Mononuclear cell (primary cell): Measurements from ENCODE around the gene JAKMIP2. TPM values are rescaled to one million over a fixed set of nuclear protein-coding genes. Genes with fewer than 3 reads are reported as not detected.
"Not testable (repeated sequence)": the region's sequence is repeated elsewhere in the genome, so short reads cannot be mapped to it uniquely, and the experiment has no call there.

ENCODE experiments used
- H3K27me3 ChIP-seq: 2 replicates; pipeline ENCODE4 v1.6.0; 2011; ENCODE audit warnings: low read length, control low read depth; ENCODE audit not compliant: insufficient read depth
- H3K4me1 ChIP-seq: 2 replicates; pipeline ENCODE4 v1.5.1; 2011; ENCODE audit warnings: mild to moderate bottlenecking, low read length, control low read depth; ENCODE audit not compliant: insufficient read depth
- H3K4me3 ChIP-seq: 2 replicates; pipeline ENCODE4 v1.5.1; 2011; ENCODE audit warnings: mild to moderate bottlenecking, low read length, moderate library complexity
- H3K9me3 ChIP-seq: 2 replicates; pipeline ENCODE4 v1.5.1; 2011; ENCODE audit warnings: low read depth, mild to moderate bottlenecking, control low read depth, low read length
- total RNA-seq: library from RNA; depleted of rRNA; stranded (reverse); fragments of >200 nt; gene quantifications from one replicate; pipeline ENCODE4 v1.2.3, GENCODE V29; 2012

Gene JAKMIP2
- total RNA-seq, 1 donor: 1.2 TPM

- peaks cover 34% of the 10 kb centered on the region for H3K4me1 ChIP-seq
- H3K27me3 ChIP-seq: no peaks in the 10 kb centered on the region
- H3K4me3 ChIP-seq: no peak overlapping the region
- H3K9me3 ChIP-seq: no peaks in the 10 kb centered on the region
Measured at GRCh38 chr5:147803926-147804325, 21.4 kb upstream of the JAKMIP2 start.

- not testable (repeated sequence) for H3K27me3 ChIP-seq, H3K9me3 ChIP-seq, H3K4me3 ChIP-seq
- H3K4me1 ChIP-seq: peaks cover 34% of the 10 kb centered on the region
Measured at GRCh38 chr5:147803161-147803560, 20.6 kb upstream of the JAKMIP2 start.

GRCh38 chr5:147801461-147801860 lies 18.9 kb upstream of the JAKMIP2 start:
- Histone ChIP-seq H3K9me3 (no peaks in the 10 kb centered on the region), H3K27me3 (no peaks in the 10 kb centered on the region), H3K4me1 (peaks cover 34% of the 10 kb centered on the region), H3K4me3 (no peak overlapping the region)

GRCh38 chr5:147800491-147800890 lies 18.0 kb upstream of the JAKMIP2 start:
- no peak overlapping the region for H3K4me3 ChIP-seq
- no peaks in the 10 kb centered on the region for H3K9me3 ChIP-seq
- H3K4me1 ChIP-seq: peaks cover 27% of the 10 kb centered on the region
- H3K27me3 ChIP-seq: no peaks in the 10 kb centered on the region

GRCh38 chr5:147796556-147797308 lies 14.2 kb upstream of the JAKMIP2 start:
- Histone ChIP-seq H3K4me3 (no peak overlapping the region), H3K9me3 (no peaks in the 10 kb centered on the region), H3K4me1 (no peaks in the 10 kb centered on the region), H3K27me3 (no peaks in the 10 kb centered on the region)

GRCh38 chr5:147791181-147791580 lies 8.7 kb upstream of the JAKMIP2 start:
- Histone ChIP-seq H3K9me3 (no peaks in the 10 kb centered on the region), H3K4me1 (no peaks in the 10 kb centered on the region)

GRCh38 chr5:147789820-147790219 lies 7.3 kb upstream of the JAKMIP2 start:
- Histone ChIP-seq H3K4me1 (no peaks in the 10 kb centered on the region), H3K4me3 (no peak overlapping the region), H3K27me3 (no peaks in the 10 kb centered on the region), H3K9me3 (no peaks in the 10 kb centered on the region)

More at GRCh38 chr5:147791181-147791580, 8.7 kb upstream of the JAKMIP2 start:
- no peak overlapping the region for H3K4me3 ChIP-seq
- H3K27me3 ChIP-seq: no peaks in the 10 kb centered on the region

GRCh38 chr5:147788023-147788422 lies 5.5 kb upstream of the JAKMIP2 start:
- Histone ChIP-seq H3K27me3 (no peaks in the 10 kb centered on the region), H3K4me3 (no peak overlapping the region), H3K4me1 (no peaks in the 10 kb centered on the region), H3K9me3 (no peaks in the 10 kb centered on the region)

- Histone ChIP-seq H3K4me3 (no peak overlapping the region), H3K9me3 (no peaks in the 10 kb centered on the region), H3K4me1 (peaks cover 7% of the 10 kb centered on the region), H3K27me3 (no peaks in the 10 kb centered on the region)
Measured at GRCh38 chr5:147786142-147786541, 3.6 kb upstream of the JAKMIP2 start.

GRCh38 chr5:147784146-147784987 lies 1.8 kb upstream of the JAKMIP2 start:
- Histone ChIP-seq H3K4me3 (no peak overlapping the region), H3K4me1 (peaks cover 7% of the 10 kb centered on the region), H3K27me3 (no peaks in the 10 kb centered on the region), H3K9me3 (no peaks in the 10 kb centered on the region)

GRCh38 chr5:147780924-147781573 lies 1.5 kb downstream of the JAKMIP2 start:
- no peaks in the 10 kb centered on the region for H3K27me3 ChIP-seq
- H3K9me3 ChIP-seq: no peaks in the 10 kb centered on the region
- H3K4me1 ChIP-seq: peaks cover 7% of the 10 kb centered on the region
- H3K4me3 ChIP-seq: no peak overlapping the region

- no peaks in the 10 kb centered on the region for H3K9me3 ChIP-seq
- no peaks in the 10 kb centered on the region for H3K27me3 ChIP-seq
- H3K4me3 ChIP-seq: no peak overlapping the region
- H3K4me1 ChIP-seq: peaks cover 7% of the 10 kb centered on the region
Measured at GRCh38 chr5:147779694-147780093, 2.8 kb downstream of the JAKMIP2 start.

GRCh38 chr5:147776989-147777388 lies 5.5 kb downstream of the JAKMIP2 start:
- H3K4me3 ChIP-seq: no peak overlapping the region
- no peaks in the 10 kb centered on the region for H3K27me3 ChIP-seq
- peaks cover 2% of the 10 kb centered on the region for H3K4me1 ChIP-seq
- no peaks in the 10 kb centered on the region for H3K9me3 ChIP-seq

- Histone ChIP-seq H3K4me3 (no peak overlapping the region), H3K9me3 (no peaks in the 10 kb centered on the region), H3K27me3 (no peaks in the 10 kb centered on the region), H3K4me1 (no peaks in the 10 kb centered on the region)
Measured at GRCh38 chr5:147773587-147773986, 8.9 kb downstream of the JAKMIP2 start.

- Histone ChIP-seq H3K4me1 (no peaks in the 10 kb centered on the region), H3K4me3 (no peak overlapping the region), H3K9me3 (no peaks in the 10 kb centered on the region), H3K27me3 (no peaks in the 10 kb centered on the region)
Measured at GRCh38 chr5:147773139-147773538, 9.4 kb downstream of the JAKMIP2 start.
